Esophagus muscularis mucosa (tissue), 4 donors: ENCODE data around the gene FAM227B. TPM values are rescaled to one million over a fixed set of nuclear protein-coding genes. Genes with fewer than 3 reads are reported as not detected.

Source experiments
- DNase-seq: peaks from one replicate; pipeline ENCODE4 v3.0.0-alpha.2; 2017; ENCODE audit errors: extremely low spot score
- H3K27ac ChIP-seq, 4 donors: fragments of 200-600 bp; sonication (generic); replicated peaks in 1 of 4; 1 replicate in 3 of 4; 2 replicates in 1 of 4; pipeline ENCODE4 v1.5.1; 2016 to 2019; ENCODE audit warnings: mild to moderate bottlenecking in 1 of 4
- H3K27me3 ChIP-seq, 4 donors: fragments of 200-600 bp; sonication (generic); one replicate each; pipeline versions ENCODE4 v1.5.1 to v1.6.0; 2016 to 2019
- H3K36me3 ChIP-seq, 4 donors: fragments of 200-600 bp; sonication (generic); one replicate each; pipeline ENCODE4 v1.5.1; 2016 to 2019
- H3K4me1 ChIP-seq, 4 donors: fragments of 200-600 bp; sonication (generic); one replicate each; pipeline ENCODE4 v1.5.1; 2016 to 2019
- H3K4me3 ChIP-seq, 4 donors: fragments of 200-600 bp; sonication (generic); 1 replicate in 2 of 4; 2 replicates in 2 of 4; pipeline ENCODE4 v1.5.1; 2016 to 2019; ENCODE audit warnings: mild to moderate bottlenecking in 4 of 4, moderate library complexity in 1 of 4
- H3K9me3 ChIP-seq, 4 donors: fragments of 200-600 bp; sonication (generic); 1 replicate in 3 of 4; 2 replicates in 1 of 4; pipeline ENCODE4 v1.5.1; 2016 to 2019
- EP300 ChIP-seq: sonication (generic); formaldehyde crosslinking; IDR thresholded peaks from one replicate; pipeline ENCODE4 v1.6.1; 2017; ENCODE audit warnings: antibody characterized with exemption
- POLR2A ChIP-seq: fragments of 450-650 bp; IDR thresholded peaks from one replicate; pipeline ENCODE4 v1.6.1; 2017; ENCODE audit warnings: antibody characterized with exemption, moderate library complexity, mild to moderate bottlenecking, low read depth
- POLR2AphosphoS5 ChIP-seq, 2 donors: sonication (generic); formaldehyde crosslinking; IDR thresholded peaks; one replicate each; pipeline ENCODE4 v1.6.1; 2017; ENCODE audit warnings: antibody characterized with exemption in 2 of 2
- WGBS: methylation state at CpG from one replicate; pipeline ENCODE4 v1.1.5; 2018; 5-methylcytosine and 5-hydroxymethylcytosine counted together
- intact Hi-C: fragments of 100-400 bp; cut with DNase I; formaldehyde crosslinking; loops from one replicate; pipeline ENCODE4 v1.15.1; 2023
- total RNA-seq, 4 donors: library from RNA; depleted of rRNA; stranded (reverse); fragments of >200 nt; gene quantifications; one replicate each; pipeline versions ENCODE4 v1.1.0 to v1.2.1, GENCODE V29; 2016
- TF ChIP-seq, protein P1 (sequence below), 3 experiments: fragments of 200-600 bp in 2 of 3; fragments of 450-650 bp in 1 of 3; sonication (generic) in 2 of 3; IDR thresholded peaks; one replicate each; pipeline ENCODE4 v1.5.1; 2017 to 2019; ENCODE audit warnings: antibody characterized with exemption in 3 of 3, mild to moderate bottlenecking in 2 of 3, moderate library complexity in 1 of 3

Gene FAM227B
- total RNA-seq, 4 donors from 2014 or later, result 5.8 to 13.7 (median 10.3) TPM

- Histone ChIP-seq H3K27me3 (no peaks in the 10 kb centered on the region), H3K27ac (peak overlapping the region in 3 of 4 donors; percentile 3 to 48 (median 20)), H3K9me3 (no peaks in the 10 kb centered on the region), H3K36me3 (no peaks in the 10 kb centered on the region), H3K4me1 (peaks cover 0 to 26% (median 25%) of the 10 kb centered on the region in 4 donors), H3K4me3 (no peak overlapping the region)
- TF ChIP-seq, protein P1, sequence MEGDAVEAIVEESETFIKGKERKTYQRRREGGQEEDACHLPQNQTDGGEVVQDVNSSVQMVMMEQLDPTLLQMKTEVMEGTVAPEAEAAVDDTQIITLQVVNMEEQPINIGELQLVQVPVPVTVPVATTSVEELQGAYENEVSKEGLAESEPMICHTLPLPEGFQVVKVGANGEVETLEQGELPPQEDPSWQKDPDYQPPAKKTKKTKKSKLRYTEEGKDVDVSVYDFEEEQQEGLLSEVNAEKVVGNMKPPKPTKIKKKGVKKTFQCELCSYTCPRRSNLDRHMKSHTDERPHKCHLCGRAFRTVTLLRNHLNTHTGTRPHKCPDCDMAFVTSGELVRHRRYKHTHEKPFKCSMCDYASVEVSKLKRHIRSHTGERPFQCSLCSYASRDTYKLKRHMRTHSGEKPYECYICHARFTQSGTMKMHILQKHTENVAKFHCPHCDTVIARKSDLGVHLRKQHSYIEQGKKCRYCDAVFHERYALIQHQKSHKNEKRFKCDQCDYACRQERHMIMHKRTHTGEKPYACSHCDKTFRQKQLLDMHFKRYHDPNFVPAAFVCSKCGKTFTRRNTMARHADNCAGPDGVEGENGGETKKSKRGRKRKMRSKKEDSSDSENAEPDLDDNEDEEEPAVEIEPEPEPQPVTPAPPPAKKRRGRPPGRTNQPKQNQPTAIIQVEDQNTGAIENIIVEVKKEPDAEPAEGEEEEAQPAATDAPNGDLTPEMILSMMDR (IDR thresholded peaks at IDR 0.05), result no peak
- TF ChIP-seq EP300 (no peak), POLR2AphosphoS5 (IDR thresholded peaks at IDR 0.05) (no peak), POLR2A (no peak)
- DNase-seq, result no peak
- whole genome bisulfite sequencing, result 58% methylated on average over 3 of the region's 3 CpGs
- intact Hi-C loops, result no loop called here
These were observed 124.4 kb downstream of the FAM227B start for GRCh38 chr15:49495993-49496753.

- H3K27ac ChIP-seq, result no peak overlapping the region
- H3K4me3 ChIP-seq, result no peak overlapping the region
- H3K27me3 ChIP-seq, result no peaks in the 10 kb centered on the region
- 87% methylated on average over 1 of the region's 1 CpG for WGBS
- peaks cover 0 to 26% (median 25%) of the 10 kb centered on the region in 4 donors for H3K4me1 ChIP-seq
- TF ChIP-seq EP300 (no peak), POLR2A (no peak), POLR2AphosphoS5 (IDR thresholded peaks at IDR 0.05) (no peak)
- TF ChIP-seq, protein P1 (IDR thresholded peaks at IDR 0.05), result no peak
- DNase-seq, result no peak
- H3K9me3 ChIP-seq, result no peaks in the 10 kb centered on the region
- intact Hi-C loops, result no loop called here
- no peaks in the 10 kb centered on the region for H3K36me3 ChIP-seq
These were observed 125.8 kb downstream of the FAM227B start for GRCh38 chr15:49494842-49495241.

DNA sequence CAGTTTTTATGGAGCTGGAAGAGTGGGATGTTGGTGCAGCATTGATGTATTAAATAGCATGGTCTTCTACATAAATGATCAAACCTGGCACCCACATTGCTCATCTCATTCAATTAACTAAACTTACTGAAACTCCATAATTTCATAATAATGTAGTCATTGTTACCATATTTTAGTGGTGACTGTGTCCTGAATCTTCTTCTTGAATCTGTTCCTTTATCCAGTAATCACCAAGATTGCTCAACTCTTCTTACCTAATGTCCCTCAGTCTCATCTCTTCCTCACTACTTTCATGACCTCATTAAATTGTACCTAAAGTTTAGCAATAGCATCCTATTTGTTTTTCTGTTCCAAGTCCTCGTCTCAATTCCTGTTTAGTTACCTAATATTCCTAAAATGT lies 127.8 kb downstream of the FAM227B start:
- H3K36me3 ChIP-seq, result no peaks in the 10 kb centered on the region
- WGBS, result 61% methylated on average over 1 of the region's 1 CpG
- no peaks in the 10 kb centered on the region for H3K9me3 ChIP-seq
- H3K27me3 ChIP-seq, result no peaks in the 10 kb centered on the region
- intact Hi-C loops, result no loop called here
- TF ChIP-seq, protein P1 (IDR thresholded peaks at IDR 0.05), result no peak
- TF ChIP-seq POLR2AphosphoS5 (IDR thresholded peaks at IDR 0.05) (peak in 1 of 2 donors; percentile 69), EP300 (no peak), POLR2A (no peak)
- H3K4me1 ChIP-seq, result peaks cover 0 to 26% (median 25%) of the 10 kb centered on the region in 4 donors
- H3K4me3 ChIP-seq, result no peak overlapping the region
- no peak overlapping the region for H3K27ac ChIP-seq
- no peak for DNase-seq

DNA sequence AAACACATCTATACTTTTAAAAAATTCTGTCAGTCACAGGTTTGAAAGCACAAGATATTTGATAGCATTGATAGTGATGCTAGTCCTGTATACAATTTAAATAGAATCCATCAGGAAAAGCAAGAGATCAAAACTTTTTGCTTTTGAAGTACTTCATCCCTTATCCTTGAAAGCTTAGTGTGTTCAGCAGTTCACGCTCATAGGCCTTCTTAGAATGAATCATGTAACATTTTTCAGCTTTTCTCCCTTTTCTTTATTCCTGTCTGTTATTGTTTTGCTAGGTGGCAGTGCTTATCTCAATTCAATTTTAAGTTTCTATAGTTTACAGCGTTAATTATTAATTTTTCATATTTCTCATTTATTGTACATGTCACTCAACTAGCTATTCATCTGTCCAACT lies 128.5 kb downstream of the FAM227B start:
- TF ChIP-seq EP300 (no peak), POLR2A (no peak), POLR2AphosphoS5 (IDR thresholded peaks at IDR 0.05) (no peak)
- TF ChIP-seq, protein P1 (IDR thresholded peaks at IDR 0.05), result no peak
- DNase-seq, result no peak

More for the DNA sequence above, 128.5 kb downstream of the FAM227B start:
- Histone ChIP-seq H3K27ac (no peak overlapping the region), H3K9me3 (no peaks in the 10 kb centered on the region), H3K36me3 (no peaks in the 10 kb centered on the region), H3K4me1 (peaks cover 0 to 26% (median 24%) of the 10 kb centered on the region in 4 donors), H3K4me3 (no peak overlapping the region), H3K27me3 (no peaks in the 10 kb centered on the region)
- WGBS, result 97% methylated on average over 2 of the region's 2 CpGs
- intact Hi-C loops, result no loop called here
